Muscle layer of duodenum (tissue), 2 donors: ENCODE measurements around the gene SIDT1.

Experiments used
- H3K27ac ChIP-seq: one replicate; pipeline ENCODE4 v1.7.0; 2013; ENCODE audit warnings: mild to moderate bottlenecking, low read length
- H3K27me3 ChIP-seq: one replicate; pipeline ENCODE4 v1.7.0; 2013; ENCODE audit warnings: low read depth, mild to moderate bottlenecking, control low read depth, low read length
- H3K36me3 ChIP-seq, 2 donors: one replicate each; pipeline ENCODE4 v1.7.0; 2013; ENCODE audit warnings: low read length in 2 of 2, control low read depth in 1 of 2, mild to moderate bottlenecking in 1 of 2; ENCODE audit not compliant: insufficient read depth in 2 of 2, control insufficient read depth in 1 of 2
- H3K4me1 ChIP-seq, 2 donors: one replicate each; pipeline ENCODE4 v1.7.0; 2013; ENCODE audit warnings: low read length in 2 of 2, mild to moderate bottlenecking in 2 of 2, control low read depth in 1 of 2, moderate library complexity in 1 of 2; ENCODE audit not compliant: insufficient read depth in 2 of 2, control insufficient read depth in 1 of 2
- H3K4me3 ChIP-seq, 2 donors: one replicate each; pipeline ENCODE4 v1.7.0; 2013; ENCODE audit warnings: low read length in 2 of 2, low read depth in 1 of 2, mild to moderate bottlenecking in 1 of 2
- H3K9me3 ChIP-seq, 2 donors: one replicate each; pipeline ENCODE4 v1.7.0; 2013; ENCODE audit warnings: low read length in 2 of 2, control low read depth in 1 of 2, mild to moderate bottlenecking in 1 of 2; ENCODE audit not compliant: control insufficient read depth in 1 of 2
- donor health status: healthy.

Gene SIDT1

GRCh38 chr3:113637756-113638155, 105.4 kb downstream of the SIDT1 start:
- Histone ChIP-seq H3K9me3 (no peaks in the 10 kb centered on the region), H3K27me3 (no peaks in the 10 kb centered on the region), H3K4me1 (no peaks in the 10 kb centered on the region), H3K27ac (no peak overlapping the region), H3K36me3 (no peaks in the 10 kb centered on the region), H3K4me3 (no peak overlapping the region)

- H3K27ac ChIP-seq, result no peak overlapping the region
- H3K4me3 ChIP-seq, result no peak overlapping the region
- H3K36me3 ChIP-seq, result no peaks in the 10 kb centered on the region
- no peaks in the 10 kb centered on the region for H3K4me1 ChIP-seq
- peaks cover 0 to 3% of the 10 kb centered on the region in 2 donors for H3K9me3 ChIP-seq
- H3K27me3 ChIP-seq, result no peaks in the 10 kb centered on the region
Measured at GRCh38 chr3:113638910-113639309, 106.6 kb downstream of the SIDT1 start.

DNA sequence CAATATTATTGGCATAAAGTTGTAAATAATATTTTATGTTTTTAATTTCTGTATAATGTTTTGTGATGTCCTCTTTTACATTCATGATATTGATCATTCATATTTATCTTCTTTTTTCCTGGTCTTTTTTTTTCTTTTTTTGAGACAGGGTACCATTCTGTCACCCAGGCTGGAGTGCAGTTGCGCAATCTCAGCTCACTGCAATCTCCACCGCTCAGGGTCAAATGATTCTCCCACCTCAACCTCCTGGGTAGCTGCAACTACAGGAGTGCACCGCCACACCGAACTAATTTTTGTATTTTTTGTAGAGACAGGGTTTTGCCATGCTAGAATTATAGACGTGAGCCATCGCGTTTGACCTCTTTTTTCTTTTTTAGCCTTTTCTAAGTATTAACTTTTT, 111.2 kb downstream of the SIDT1 start:
- H3K36me3 ChIP-seq, result no peaks in the 10 kb centered on the region
- no peaks in the 10 kb centered on the region for H3K4me1 ChIP-seq
- H3K27me3 ChIP-seq, result no peaks in the 10 kb centered on the region
- no peak overlapping the region for H3K4me3 ChIP-seq
- H3K27ac ChIP-seq, result no peak overlapping the region
- peaks cover 0 to 5% of the 10 kb centered on the region in 2 donors for H3K9me3 ChIP-seq

- H3K27me3 ChIP-seq, result no peaks in the 10 kb centered on the region
- no peak overlapping the region for H3K27ac ChIP-seq
- H3K9me3 ChIP-seq, result peaks cover 0 to 5% of the 10 kb centered on the region in 2 donors
- H3K36me3 ChIP-seq, result no peaks in the 10 kb centered on the region
- no peak overlapping the region for H3K4me3 ChIP-seq
- peaks cover 0 to 3% of the 10 kb centered on the region in 2 donors for H3K4me1 ChIP-seq
Measured at GRCh38 chr3:113648524-113648923, 116.2 kb downstream of the SIDT1 start.

GRCh38 chr3:113649174-113649845, 117.0 kb downstream of the SIDT1 start:
- H3K4me1 ChIP-seq, result peaks cover 0 to 3% of the 10 kb centered on the region in 2 donors
- H3K9me3 ChIP-seq, result peaks cover 0 to 3% of the 10 kb centered on the region in 2 donors
- no peak overlapping the region for H3K27ac ChIP-seq

GRCh38 chr3:113654310-113654709, 122.0 kb downstream of the SIDT1 start:
- no peaks in the 10 kb centered on the region for H3K27me3 ChIP-seq
- no peak overlapping the region for H3K27ac ChIP-seq
- peaks cover 0 to 3% of the 10 kb centered on the region in 2 donors for H3K4me1 ChIP-seq
- no peaks in the 10 kb centered on the region for H3K9me3 ChIP-seq
- no peak overlapping the region for H3K4me3 ChIP-seq
- H3K36me3 ChIP-seq, result peaks cover under 1 to 10% of the 10 kb centered on the region in 2 donors

More at GRCh38 chr3:113649174-113649845, 117.0 kb downstream of the SIDT1 start:
- Histone ChIP-seq H3K36me3 (no peaks in the 10 kb centered on the region), H3K27me3 (no peaks in the 10 kb centered on the region), H3K4me3 (no peak overlapping the region)

DNA sequence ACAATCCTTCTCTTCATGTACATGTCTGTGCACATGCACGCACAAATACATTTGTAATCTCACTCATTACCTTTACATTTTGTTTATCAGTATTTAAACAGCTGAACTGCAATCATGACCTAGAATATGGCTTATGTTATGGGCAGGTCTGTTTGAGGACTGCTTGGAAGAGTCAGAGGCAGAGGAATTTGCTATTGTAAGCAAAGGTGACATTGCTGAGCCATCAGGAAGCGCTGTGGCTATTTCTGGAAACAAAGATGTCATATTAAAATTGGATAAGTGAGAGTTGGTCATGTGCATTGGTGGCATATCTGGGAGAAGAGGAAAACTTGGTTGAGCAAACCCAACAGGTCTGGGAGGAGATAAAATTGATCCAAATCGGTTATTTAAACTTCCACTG, 122.5 kb downstream of the SIDT1 start:
- Histone ChIP-seq H3K9me3 (no peaks in the 10 kb centered on the region), H3K4me1 (peaks cover 0 to 3% of the 10 kb centered on the region in 2 donors), H3K27me3 (no peaks in the 10 kb centered on the region), H3K27ac (no peak overlapping the region), H3K36me3 (peaks cover 6 to 15% of the 10 kb centered on the region in 2 donors), H3K4me3 (no peak overlapping the region)

- Histone ChIP-seq H3K27me3 (no peaks in the 10 kb centered on the region), H3K27ac (no peak overlapping the region), H3K9me3 (no peaks in the 10 kb centered on the region), H3K4me3 (no peak overlapping the region), H3K36me3 (peaks cover 16 to 32% of the 10 kb centered on the region in 2 donors), H3K4me1 (no peaks in the 10 kb centered on the region)
Measured at GRCh38 chr3:113658107-113658506, 125.8 kb downstream of the SIDT1 start.

GRCh38 chr3:113659101-113659541, 126.8 kb downstream of the SIDT1 start:
- Histone ChIP-seq H3K4me1 (no peaks in the 10 kb centered on the region), H3K27ac (no peak overlapping the region)

GRCh38 chr3:113659996-113660395, 127.6 kb downstream of the SIDT1 start:
- H3K4me3 ChIP-seq, result no peak overlapping the region
- no peaks in the 10 kb centered on the region for H3K27me3 ChIP-seq
- H3K9me3 ChIP-seq, result no peaks in the 10 kb centered on the region
- H3K4me1 ChIP-seq, result no peaks in the 10 kb centered on the region
- no peak overlapping the region for H3K27ac ChIP-seq
- peaks cover 23 to 40% of the 10 kb centered on the region in 2 donors for H3K36me3 ChIP-seq

More at GRCh38 chr3:113659101-113659541, 126.8 kb downstream of the SIDT1 start:
- Histone ChIP-seq H3K4me3 (no peak overlapping the region), H3K27me3 (no peaks in the 10 kb centered on the region), H3K36me3 (peaks cover 23 to 38% of the 10 kb centered on the region in 2 donors), H3K9me3 (no peaks in the 10 kb centered on the region)

- Histone ChIP-seq H3K4me3 (no peak overlapping the region), H3K36me3 (peaks cover 23 to 42% of the 10 kb centered on the region in 2 donors), H3K4me1 (no peaks in the 10 kb centered on the region), H3K27ac (no peak overlapping the region), H3K27me3 (no peaks in the 10 kb centered on the region), H3K9me3 (no peaks in the 10 kb centered on the region)
Measured at GRCh38 chr3:113660458-113660857, 128.1 kb downstream of the SIDT1 start.

DNA sequence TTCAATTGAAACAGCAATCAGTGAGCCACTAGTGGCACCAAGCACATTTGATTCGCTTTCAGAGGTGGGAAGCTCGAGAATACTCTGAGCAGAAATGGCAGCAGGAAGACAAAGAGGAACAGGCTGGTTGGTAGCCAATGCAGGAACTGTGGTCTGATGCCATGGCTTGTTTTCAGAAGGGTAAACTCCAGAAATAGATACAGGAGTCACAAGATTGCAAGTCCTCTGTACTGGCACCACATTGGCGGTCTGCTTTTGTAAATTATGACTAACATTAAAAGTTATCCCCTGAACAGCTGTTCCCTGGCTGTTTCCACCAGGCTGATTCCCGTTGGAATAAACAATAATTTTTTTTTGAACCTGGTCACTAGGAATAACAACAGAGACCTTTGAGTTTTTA, 128.5 kb downstream of the SIDT1 start:
- Histone ChIP-seq H3K36me3 (peaks cover 23 to 42% of the 10 kb centered on the region in 2 donors), H3K27ac (no peak overlapping the region)

More for the DNA sequence above, 128.5 kb downstream of the SIDT1 start:
- Histone ChIP-seq H3K27me3 (no peaks in the 10 kb centered on the region), H3K9me3 (no peaks in the 10 kb centered on the region), H3K4me3 (no peak overlapping the region), H3K4me1 (no peaks in the 10 kb centered on the region)
